ENCODE measurements around the gene PDZRN4.

DNA sequence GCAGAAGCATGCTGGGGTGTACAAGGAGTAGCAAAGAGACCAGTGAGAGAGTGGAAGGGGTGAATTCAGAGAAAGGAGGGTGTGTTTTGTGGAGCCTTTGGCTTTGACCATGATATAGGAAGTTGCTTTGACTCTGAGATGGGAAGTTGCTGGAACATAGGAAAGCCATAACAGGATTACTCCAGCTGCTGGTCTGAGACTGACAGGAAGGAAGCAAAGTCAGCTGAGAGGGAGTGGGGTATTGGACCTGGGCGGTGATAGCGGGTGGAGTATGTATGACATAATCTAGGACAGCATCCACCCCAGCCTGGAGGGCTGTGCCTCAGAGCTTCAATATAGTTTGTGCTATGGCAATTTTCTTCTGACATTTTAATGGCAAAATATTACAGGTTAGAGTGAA lies 324.4 kb downstream of the PDZRN4 start:
- no peak for TF ChIP-seq POLR2A (IDR thresholded peaks at IDR 0.05)
- TF ChIP-seq, protein P1, sequence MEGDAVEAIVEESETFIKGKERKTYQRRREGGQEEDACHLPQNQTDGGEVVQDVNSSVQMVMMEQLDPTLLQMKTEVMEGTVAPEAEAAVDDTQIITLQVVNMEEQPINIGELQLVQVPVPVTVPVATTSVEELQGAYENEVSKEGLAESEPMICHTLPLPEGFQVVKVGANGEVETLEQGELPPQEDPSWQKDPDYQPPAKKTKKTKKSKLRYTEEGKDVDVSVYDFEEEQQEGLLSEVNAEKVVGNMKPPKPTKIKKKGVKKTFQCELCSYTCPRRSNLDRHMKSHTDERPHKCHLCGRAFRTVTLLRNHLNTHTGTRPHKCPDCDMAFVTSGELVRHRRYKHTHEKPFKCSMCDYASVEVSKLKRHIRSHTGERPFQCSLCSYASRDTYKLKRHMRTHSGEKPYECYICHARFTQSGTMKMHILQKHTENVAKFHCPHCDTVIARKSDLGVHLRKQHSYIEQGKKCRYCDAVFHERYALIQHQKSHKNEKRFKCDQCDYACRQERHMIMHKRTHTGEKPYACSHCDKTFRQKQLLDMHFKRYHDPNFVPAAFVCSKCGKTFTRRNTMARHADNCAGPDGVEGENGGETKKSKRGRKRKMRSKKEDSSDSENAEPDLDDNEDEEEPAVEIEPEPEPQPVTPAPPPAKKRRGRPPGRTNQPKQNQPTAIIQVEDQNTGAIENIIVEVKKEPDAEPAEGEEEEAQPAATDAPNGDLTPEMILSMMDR (IDR thresholded peaks at IDR 0.05), result no peak
